PC-9 (cell line): ENCODE measurements around the gene SNRPD2. TPM values are rescaled to one million over a fixed set of nuclear protein-coding genes. Genes with fewer than 3 reads are reported as not detected.

ENCODE experiments used
- BruUV-seq: library from RNA; stranded (reverse); fragments of 400-500 nt; replicated peaks from 2 replicates; lab custom pipeline; 2021; lab: Mats Ljungman, UMichigan
- CTCF ChIA-PET: fragments of 300-600 bp; sonication (Branson Sonifier 250); formaldehyde crosslinking; loops from one replicate; lab custom pipeline; 2022; ENCODE audit warnings: antibody characterized with exemption; lab: Charles Lee
- POLR2A ChIA-PET: fragments of 300-600 bp; sonication (Branson Sonifier 250); formaldehyde crosslinking; loops from one replicate; lab custom pipeline; 2022; ENCODE audit warnings: antibody characterized with exemption; ENCODE audit not compliant: unreplicated experiment; lab: Charles Lee
- DNase-seq, 2 experiments: peaks; one replicate each; pipeline versions ENCODE4 v3.0.0 to v3.0.0-alpha.2; 2015 to 2022; ENCODE audit warnings: mixed read lengths in 1 of 2
- H2AFZ ChIP-seq: fragments of 200-600 bp; sonication (generic); 2 replicates; pipeline ENCODE4 v1.8.1; 2017; ENCODE audit warnings: antibody characterized with exemption
- H3F3A ChIP-seq: fragments of 200-600 bp; sonication (generic); 2 replicates; pipeline ENCODE4 v1.8.1; 2017; ENCODE audit warnings: antibody characterized with exemption, mild to moderate bottlenecking, low read depth; ENCODE audit not compliant: insufficient read depth
- H3K27ac ChIP-seq: fragments of 200-600 bp; sonication (generic); 2 replicates; pipeline ENCODE4 v1.6.1; 2016; ENCODE audit warnings: mixed run types
- H3K27me3 ChIP-seq: fragments of 200-600 bp; sonication (generic); 2 replicates; pipeline ENCODE4 v1.6.1; 2016; ENCODE audit warnings: low read depth, mixed run types; ENCODE audit not compliant: insufficient read depth
- H3K36me3 ChIP-seq: fragments of 200-600 bp; sonication (generic); 2 replicates; pipeline ENCODE4 v1.6.1; 2016; ENCODE audit warnings: low read depth, mixed run types
- H3K4me1 ChIP-seq: fragments of 200-600 bp; sonication (generic); replicated peaks from 2 replicates; pipeline ENCODE4 v1.6.1; 2016; ENCODE audit warnings: mixed run types; ENCODE audit not compliant: insufficient read depth
- H3K4me2 ChIP-seq: fragments of 200-600 bp; sonication (generic); 2 replicates; pipeline ENCODE4 v1.6.1; 2017; ENCODE audit warnings: mixed run types
- H3K4me3 ChIP-seq: fragments of 200-600 bp; sonication (generic); 2 replicates; pipeline ENCODE4 v1.6.1; 2016; ENCODE audit warnings: mixed run types
- H3K79me2 ChIP-seq: fragments of 200-600 bp; sonication (generic); 2 replicates; pipeline ENCODE4 v1.6.1; 2017; ENCODE audit warnings: low read depth, mixed run types
- H3K9me2 ChIP-seq: fragments of 200-600 bp; sonication (generic); 2 replicates; pipeline ENCODE4 v1.8.1; 2017; ENCODE audit warnings: mild to moderate bottlenecking; ENCODE audit not compliant: insufficient read depth
- H3K9me3 ChIP-seq: fragments of 200-600 bp; sonication (generic); 2 replicates; pipeline ENCODE4 v1.8.1; 2016; ENCODE audit warnings: low read depth; ENCODE audit not compliant: insufficient read depth
- H4K20me1 ChIP-seq: fragments of 200-600 bp; sonication (generic); 2 replicates; pipeline ENCODE4 v1.8.1; 2017; ENCODE audit not compliant: insufficient read depth
- EZH2 ChIP-seq: fragments of 200-600 bp; sonication (generic); IDR thresholded peaks from 2 replicates; pipeline ENCODE4 v1.8.0; 2017; ENCODE audit warnings: antibody characterized with exemption, low read depth
- intact Hi-C: fragments of 100-400 bp; cut with micrococcal nuclease; formaldehyde crosslinking; loops from one replicate; pipeline ENCODE4 v1.10.0; 2022; ENCODE audit not compliant: unreplicated experiment
- total RNA-seq: library from RNA; stranded (reverse); gene quantifications from 2 replicates; pipeline ENCODE4 v1.2.3, GENCODE V29; 2021
- TF ChIP-seq, protein P1 (sequence below): fragments of 200-600 bp; sonication (generic); conservative IDR thresholded peaks from 2 replicates; pipeline ENCODE4 v1.6.1; 2017; ENCODE audit warnings: mixed run types, antibody characterized with exemption, mild to moderate bottlenecking, moderate library complexity

Gene SNRPD2
- total RNA-seq, 1 experiment from 2014 or later = 740 TPM

DNA sequence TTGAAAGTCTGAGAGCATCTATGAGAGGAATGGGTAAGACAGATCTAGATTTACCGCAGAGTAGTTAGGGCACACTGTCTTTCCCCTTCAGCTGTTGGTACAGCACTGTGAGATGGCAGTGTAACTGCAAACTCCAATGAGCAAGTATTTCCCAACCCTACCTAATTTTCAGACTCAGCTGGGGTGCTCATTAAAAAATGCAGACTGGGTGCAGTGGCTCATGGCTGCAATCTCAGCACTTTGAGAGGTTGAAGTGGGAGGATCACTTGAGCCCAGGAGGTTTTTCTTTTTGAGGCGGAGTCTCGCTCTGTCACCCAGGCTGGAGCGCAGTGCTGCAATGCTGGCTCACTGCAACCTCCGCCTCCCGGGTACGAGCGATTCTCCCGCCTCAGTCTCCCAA is 13.4 kb upstream of the SNRPD2 start:
- intact Hi-C loops = no loop called here
- TF ChIP-seq, protein P1, sequence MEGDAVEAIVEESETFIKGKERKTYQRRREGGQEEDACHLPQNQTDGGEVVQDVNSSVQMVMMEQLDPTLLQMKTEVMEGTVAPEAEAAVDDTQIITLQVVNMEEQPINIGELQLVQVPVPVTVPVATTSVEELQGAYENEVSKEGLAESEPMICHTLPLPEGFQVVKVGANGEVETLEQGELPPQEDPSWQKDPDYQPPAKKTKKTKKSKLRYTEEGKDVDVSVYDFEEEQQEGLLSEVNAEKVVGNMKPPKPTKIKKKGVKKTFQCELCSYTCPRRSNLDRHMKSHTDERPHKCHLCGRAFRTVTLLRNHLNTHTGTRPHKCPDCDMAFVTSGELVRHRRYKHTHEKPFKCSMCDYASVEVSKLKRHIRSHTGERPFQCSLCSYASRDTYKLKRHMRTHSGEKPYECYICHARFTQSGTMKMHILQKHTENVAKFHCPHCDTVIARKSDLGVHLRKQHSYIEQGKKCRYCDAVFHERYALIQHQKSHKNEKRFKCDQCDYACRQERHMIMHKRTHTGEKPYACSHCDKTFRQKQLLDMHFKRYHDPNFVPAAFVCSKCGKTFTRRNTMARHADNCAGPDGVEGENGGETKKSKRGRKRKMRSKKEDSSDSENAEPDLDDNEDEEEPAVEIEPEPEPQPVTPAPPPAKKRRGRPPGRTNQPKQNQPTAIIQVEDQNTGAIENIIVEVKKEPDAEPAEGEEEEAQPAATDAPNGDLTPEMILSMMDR = no peak
- no peak for TF ChIP-seq EZH2
- DNase-seq = no peak
- no peak overlapping the region for H2AFZ ChIP-seq
- CTCF ChIA-PET = no interaction called here
- no peak overlapping the region for H3K27ac ChIP-seq
- no peaks in the 10 kb centered on the region for H3K4me1 ChIP-seq
- no peaks in the 10 kb centered on the region for H3K9me2 ChIP-seq
- H3K4me2 ChIP-seq = no peak overlapping the region
- 0 out of 2 replicates have a peak, but pooled peaks cover under 1% of the 10 kb centered on the region for H3K79me2 ChIP-seq
- H3K4me3 ChIP-seq = no peak overlapping the region
- no peaks in the 10 kb centered on the region; the same call in 1 of the 2 replicates for H4K20me1 ChIP-seq
- H3F3A ChIP-seq = peaks cover 66% of the 10 kb centered on the region
- H3K36me3 ChIP-seq = no peaks in the 10 kb centered on the region; the same call in 1 of the 2 replicates
- no TSS peak for BruUV-seq
- POLR2A ChIA-PET = no interaction called here
- H3K27me3 ChIP-seq = no peaks in the 10 kb centered on the region
- no peaks in the 10 kb centered on the region for H3K9me3 ChIP-seq

DNA sequence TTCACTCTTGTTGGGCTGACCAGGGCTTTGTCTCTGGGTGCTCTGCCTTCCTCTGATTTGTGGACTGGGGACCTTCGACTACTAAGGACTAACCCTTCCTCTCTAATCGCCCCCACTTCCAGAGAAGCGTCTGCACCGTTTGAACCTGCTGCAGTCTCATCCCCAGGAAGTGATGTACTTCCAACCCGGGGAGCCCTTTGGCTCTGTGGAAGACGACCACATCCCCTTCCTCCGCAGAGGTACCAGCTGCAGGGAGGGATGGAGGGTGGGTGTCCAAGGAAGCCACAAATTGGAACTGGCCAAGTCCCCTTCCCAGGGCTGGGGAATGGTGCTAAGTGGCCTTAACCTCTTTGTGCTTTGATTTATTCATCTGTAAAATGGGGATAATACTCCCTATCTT is 9.9 kb upstream of the SNRPD2 start:
- Histone ChIP-seq H3K27ac (no peak overlapping the region), H3K4me3 (no peak overlapping the region), H3K9me3 (no peaks in the 10 kb centered on the region), H3K9me2 (no peaks in the 10 kb centered on the region), H3F3A (peaks cover 47% of the 10 kb centered on the region), H3K4me1 (0 out of 2 replicates have a peak, but pooled peaks cover 7% of the 10 kb centered on the region), H3K27me3 (no peaks in the 10 kb centered on the region), H4K20me1 (no peaks in the 10 kb centered on the region), H3K36me3 (no peaks in the 10 kb centered on the region; the same call in 1 of the 2 replicates), H3K4me2 (no peak overlapping the region), H3K79me2 (no peaks in the 10 kb centered on the region), H2AFZ (no peak overlapping the region)
- intact Hi-C loops = no loop called here
- BruUV-seq = no TSS peak
- TF ChIP-seq EZH2 = no peak
- TF ChIP-seq, protein P1 = no peak
- ChIA-PET POLR2A (no interaction called here), CTCF (no interaction called here)
- DNase-seq = no peak

DNA sequence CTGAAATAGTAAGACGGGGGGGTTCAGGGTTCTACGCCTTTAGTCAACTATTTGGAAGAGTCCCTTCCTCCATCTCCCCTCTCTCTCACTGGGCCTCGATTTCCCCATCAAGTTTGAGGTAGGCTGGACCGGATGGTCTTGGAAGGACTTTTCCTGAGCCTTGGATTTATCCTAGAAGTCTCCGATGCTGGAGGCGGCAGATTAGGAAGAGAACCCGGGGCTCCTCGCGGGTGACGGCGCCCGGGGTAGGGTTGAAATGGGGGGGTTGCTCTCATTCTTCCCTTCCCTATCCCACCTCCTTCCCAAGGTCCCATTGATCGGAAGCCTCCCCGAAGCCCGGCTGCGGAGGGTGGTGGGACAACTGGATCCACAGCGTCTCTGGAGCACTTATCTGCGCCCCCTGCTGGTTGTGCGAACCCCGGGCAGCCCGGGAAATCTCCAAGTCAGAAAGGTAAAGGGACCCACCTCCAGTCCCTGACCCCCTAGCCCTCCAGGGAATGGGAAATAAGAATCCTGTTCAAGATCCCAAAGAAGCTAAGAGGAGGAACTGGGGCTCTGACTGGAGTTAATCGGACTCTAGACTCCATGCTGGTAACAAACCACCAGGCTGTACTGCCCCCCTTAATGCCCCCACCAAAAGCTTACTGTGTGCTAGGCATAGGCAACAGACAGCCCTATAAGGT is 1.5 kb upstream of the SNRPD2 start:
- H3K27ac ChIP-seq = peak overlapping the region; percentile 72
- TF ChIP-seq, protein P1 = peak; percentile 98
- no peak for TF ChIP-seq EZH2
- ChIA-PET POLR2A (interaction anchor here (0.6 to 1.8 kb wide), 4 partner anchors 15 to 302 kb away, joined by 3 to 13 read pairs (median 10); partner anchors contain the start of genes CCDC61 and SIX5), CTCF (interaction anchor here (0.6 to 1.6 kb wide), 9 partner anchors 16 to 135 kb away, joined by 3 to 15 read pairs (median 8); partner anchors contain the start of genes DMPK and SIX5)
- peaks cover 18% of the 10 kb centered on the region for H3K4me1 ChIP-seq
- DNase-seq = peak; percentile 65 to 76
- peaks cover 17% of the 10 kb centered on the region; the same call in 1 of the 2 replicates for H3K36me3 ChIP-seq
- peaks cover 17% of the 10 kb centered on the region for H4K20me1 ChIP-seq
- TSS peak; percentile 52 for BruUV-seq
- H3K4me3 ChIP-seq = peak overlapping the region; percentile 80
- H3K9me2 ChIP-seq = no peaks in the 10 kb centered on the region
- intact Hi-C loops = loop anchor here (2.0 to 5.0 kb wide), 3 partner anchors 16 to 166 kb away; partner anchors contain the start of gene OPA3
- H3K9me3 ChIP-seq = no peaks in the 10 kb centered on the region
- H3K79me2 ChIP-seq = peaks cover 39% of the 10 kb centered on the region
- H3K4me2 ChIP-seq = peak overlapping the region; percentile 76
- peak overlapping the region; percentile 78 for H2AFZ ChIP-seq
- peaks cover 29% of the 10 kb centered on the region for H3F3A ChIP-seq
- H3K27me3 ChIP-seq = no peaks in the 10 kb centered on the region
